Upper lobe of left lung (tissue), 6 donors: ENCODE measurements around the gene DLG4. TPM values are rescaled to one million over a fixed set of nuclear protein-coding genes. Genes with fewer than 3 reads are reported as not detected.

Source experiments
- ATAC-seq, 2 donors: fragments of 200-7000 bp; cut with Tn5 transposase; one replicate each; pipeline ENCODE4 v1.9.1; 2022; ENCODE audit warnings: mild to moderate bottlenecking in 2 of 2, moderate library complexity in 2 of 2; ENCODE audit not compliant: low FRiP score in 2 of 2
- DNase-seq, 2 donors: peaks; one replicate each; pipeline ENCODE4 v3.0.0-alpha.2; 2019 to 2020
- H3K27ac ChIP-seq, 4 donors: fragments of 200-600 bp; sonication (generic); one replicate each; pipeline ENCODE4 v1.5.1; 2016 to 2019
- H3K27me3 ChIP-seq, 4 donors: fragments of 200-600 bp; sonication (generic); one replicate each; pipeline ENCODE4 v1.5.1; 2017 to 2019
- H3K36me3 ChIP-seq, 4 donors: fragments of 200-600 bp; sonication (generic); one replicate each; pipeline ENCODE4 v1.5.1; 2016 to 2019
- H3K4me1 ChIP-seq, 4 donors: fragments of 200-600 bp; sonication (generic); one replicate each; pipeline ENCODE4 v1.5.1; 2018 to 2019
- H3K4me3 ChIP-seq, 4 donors: fragments of 200-600 bp; sonication (generic); one replicate each; pipeline ENCODE4 v1.5.1; 2017 to 2019; ENCODE audit warnings: mild to moderate bottlenecking in 2 of 4, moderate library complexity in 1 of 4
- H3K9me3 ChIP-seq, 4 donors: fragments of 200-600 bp; sonication (generic); one replicate each; pipeline ENCODE4 v1.5.1; 2018 to 2019
- EP300 ChIP-seq, 4 donors: sonication (generic); formaldehyde crosslinking; IDR thresholded peaks; one replicate each; pipeline ENCODE4 v1.5.1; 2017; ENCODE audit warnings: antibody characterized with exemption in 4 of 4, control low read depth in 2 of 4
- POLR2A ChIP-seq, 4 donors: fragments of 450-650 bp; IDR thresholded peaks; one replicate each; pipeline ENCODE4 v1.5.1; 2016 to 2017; ENCODE audit warnings: antibody characterized with exemption in 4 of 4, mild to moderate bottlenecking in 2 of 4
- POLR2AphosphoS5 ChIP-seq, 2 donors: sonication (generic); formaldehyde crosslinking; IDR thresholded peaks; one replicate each; pipeline ENCODE4 v1.5.1; 2017; ENCODE audit warnings: antibody characterized with exemption in 2 of 2
- WGBS, 2 donors: methylation state at CpG; one replicate each; pipeline ENCODE4 v1.1.5; 2017 to 2018; 5-methylcytosine and 5-hydroxymethylcytosine counted together
- total RNA-seq, 6 donors: library from RNA; depleted of rRNA in 4 of 6; stranded (reverse); fragments of >200 nt in 4 of 6; gene quantifications; one replicate each; pipeline versions ENCODE4 v1.1.0 to v1.2.1, GENCODE V29; 2016 to 2021
- TF ChIP-seq, protein P1 (sequence below), 6 experiments: fragments of 450-650 bp in 4 of 6; fragments of 200-600 bp in 2 of 6; sonication (generic) in 2 of 6; IDR thresholded peaks; one replicate each; pipeline ENCODE4 v1.5.1; 2016 to 2019; ENCODE audit warnings: antibody characterized with exemption in 6 of 6
- donor health status: DM: no; HTN: no; CAD: no; lungs with moderate emphysema.
- donor health status: DM: no; HTN: yes; CAD: no; lungs with severe emphysema.

Gene DLG4
- total RNA-seq, 6 donors from 2014 or later: 10.5 to 32.5 (median 19.4) TPM

DNA sequence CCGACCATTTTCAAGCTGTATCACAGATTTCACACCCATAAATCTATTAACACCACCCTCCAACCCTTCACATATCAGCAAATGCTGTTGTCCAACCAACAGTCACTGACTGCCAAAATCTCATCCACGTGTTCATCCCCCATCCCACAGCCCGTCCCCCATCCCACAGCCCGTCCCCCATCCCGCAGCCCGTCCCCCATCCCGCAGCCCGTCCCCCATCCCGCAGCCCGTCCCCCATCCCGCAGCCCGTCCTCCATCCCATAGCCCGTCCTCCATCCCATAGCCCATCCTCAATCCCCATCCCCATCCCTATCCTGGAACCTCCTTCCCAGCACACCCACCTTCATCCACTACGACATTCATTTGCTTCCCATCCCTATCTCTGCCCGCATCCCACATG, 14.1 kb downstream of the DLG4 start:
- ATAC-seq (no peak), DNase-seq (no peak)
- Histone ChIP-seq H3K4me1 (peaks cover 10 to 18% (median 13%) of the 10 kb centered on the region in 4 donors), H3K36me3 (peaks cover 3 to 30% (median 16%) of the 10 kb centered on the region in 4 donors), H3K9me3 (no peaks in the 10 kb centered on the region), H3K4me3 (peak overlapping the region in 3 of 4 donors; percentile 45 to 52 (median 50)), H3K27me3 (no peaks in the 10 kb centered on the region), H3K27ac (peak overlapping the region in 3 of 4 donors; percentile 35 to 67 (median 50))
- 50 to 69% methylated on average over 14 to 15 of the region's 15 CpGs for WGBS, 2 donors
- TF ChIP-seq POLR2A (IDR thresholded peaks at IDR 0.05): no peak
- TF ChIP-seq POLR2AphosphoS5 (IDR thresholded peaks at IDR 0.05): no peak
- no peak for TF ChIP-seq EP300 (IDR thresholded peaks at IDR 0.05)
- TF ChIP-seq, protein P1, sequence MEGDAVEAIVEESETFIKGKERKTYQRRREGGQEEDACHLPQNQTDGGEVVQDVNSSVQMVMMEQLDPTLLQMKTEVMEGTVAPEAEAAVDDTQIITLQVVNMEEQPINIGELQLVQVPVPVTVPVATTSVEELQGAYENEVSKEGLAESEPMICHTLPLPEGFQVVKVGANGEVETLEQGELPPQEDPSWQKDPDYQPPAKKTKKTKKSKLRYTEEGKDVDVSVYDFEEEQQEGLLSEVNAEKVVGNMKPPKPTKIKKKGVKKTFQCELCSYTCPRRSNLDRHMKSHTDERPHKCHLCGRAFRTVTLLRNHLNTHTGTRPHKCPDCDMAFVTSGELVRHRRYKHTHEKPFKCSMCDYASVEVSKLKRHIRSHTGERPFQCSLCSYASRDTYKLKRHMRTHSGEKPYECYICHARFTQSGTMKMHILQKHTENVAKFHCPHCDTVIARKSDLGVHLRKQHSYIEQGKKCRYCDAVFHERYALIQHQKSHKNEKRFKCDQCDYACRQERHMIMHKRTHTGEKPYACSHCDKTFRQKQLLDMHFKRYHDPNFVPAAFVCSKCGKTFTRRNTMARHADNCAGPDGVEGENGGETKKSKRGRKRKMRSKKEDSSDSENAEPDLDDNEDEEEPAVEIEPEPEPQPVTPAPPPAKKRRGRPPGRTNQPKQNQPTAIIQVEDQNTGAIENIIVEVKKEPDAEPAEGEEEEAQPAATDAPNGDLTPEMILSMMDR (IDR thresholded peaks at IDR 0.05): no peak

DNA sequence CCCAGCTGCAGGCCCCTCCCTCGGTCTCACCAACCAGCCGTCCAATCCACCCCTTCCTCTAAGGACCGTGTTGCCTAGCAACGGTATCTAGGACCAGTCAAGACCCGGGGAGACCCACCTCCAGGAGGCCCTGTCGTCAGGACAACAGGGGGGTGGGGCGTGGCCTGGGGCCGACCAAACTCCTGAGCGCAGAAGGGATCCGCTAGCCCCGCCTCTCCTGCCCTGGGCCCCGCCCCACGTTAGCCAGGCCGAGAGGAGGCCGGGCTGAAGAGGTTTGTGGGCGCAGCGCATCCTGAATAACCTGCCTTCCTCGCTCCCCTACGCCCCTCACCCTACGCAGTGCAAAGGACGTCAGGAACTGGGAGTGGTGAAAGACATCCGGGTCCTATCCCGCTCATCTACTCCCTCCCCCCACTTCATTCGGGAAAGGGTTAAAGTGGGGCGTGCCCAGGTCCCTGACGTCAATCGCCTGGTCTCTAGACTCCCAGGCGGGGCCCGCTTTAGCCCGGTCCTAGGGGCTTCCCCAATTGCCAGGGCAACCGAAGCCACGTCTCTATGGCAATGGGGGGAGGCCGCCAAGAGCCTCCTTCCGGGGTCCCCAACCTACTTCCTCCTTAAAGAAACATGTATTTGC, 14.7 kb downstream of the DLG4 start:
- TF ChIP-seq POLR2AphosphoS5 (IDR thresholded peaks at IDR 0.05): peak in 1 of 2 donors; percentile 48
- TF ChIP-seq POLR2A (IDR thresholded peaks at IDR 0.05): peak in 1 of 4 donors; percentile 31
- TF ChIP-seq, protein P1 (IDR thresholded peaks at IDR 0.05): no peak
- TF ChIP-seq EP300 (IDR thresholded peaks at IDR 0.05): no peak
- peaks cover 10 to 18% (median 13%) of the 10 kb centered on the region in 4 donors for H3K4me1 ChIP-seq
- no peaks in the 10 kb centered on the region for H3K9me3 ChIP-seq
- H3K4me3 ChIP-seq: peak overlapping the region; percentile 19 to 52 (median 48)
- H3K36me3 ChIP-seq: peaks cover 3 to 30% (median 16%) of the 10 kb centered on the region in 4 donors
- no peaks in the 10 kb centered on the region for H3K27me3 ChIP-seq
- DNase-seq (peak; percentile 87 to 96), ATAC-seq (peak; percentile 90 to 93)
- 0 to 2% methylated on average over 12 to 31 of the region's 34 CpGs for WGBS, 2 donors
- H3K27ac ChIP-seq: peak overlapping the region; percentile 2 to 67 (median 42)

DNA sequence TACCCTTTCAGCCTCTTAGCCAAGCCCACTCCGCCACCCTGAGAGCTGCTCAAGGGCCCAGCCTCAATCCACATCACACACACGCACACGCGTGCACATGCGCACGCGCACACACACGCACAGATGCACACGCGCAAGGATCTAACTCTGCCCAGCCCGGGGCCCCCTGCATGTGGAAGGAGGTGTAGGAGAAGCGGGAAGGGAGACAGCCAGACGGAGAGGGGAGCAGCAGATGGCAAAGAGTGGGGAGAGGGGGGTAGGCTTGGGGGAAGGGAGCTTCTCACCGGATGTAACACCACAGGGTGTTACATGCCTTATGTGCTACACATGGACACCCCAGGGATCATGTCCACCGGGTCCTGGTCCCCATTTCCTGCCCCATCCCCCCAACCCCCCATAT, 15.3 kb downstream of the DLG4 start:
- H3K27me3 ChIP-seq: no peaks in the 10 kb centered on the region
- H3K36me3 ChIP-seq: peaks cover 3 to 34% (median 16%) of the 10 kb centered on the region in 4 donors
- TF ChIP-seq, protein P1 (IDR thresholded peaks at IDR 0.05): no peak
- TF ChIP-seq POLR2A (IDR thresholded peaks at IDR 0.05) (no peak), POLR2AphosphoS5 (IDR thresholded peaks at IDR 0.05) (no peak), EP300 (IDR thresholded peaks at IDR 0.05) (no peak)
- no peaks in the 10 kb centered on the region for H3K9me3 ChIP-seq
- DNase-seq: no peak
- 79 to 84% methylated on average over 15 of the region's 15 CpGs for WGBS, 2 donors
- peak overlapping the region in 3 of 4 donors; percentile 45 to 52 (median 50) for H3K4me3 ChIP-seq
- H3K27ac ChIP-seq: peak overlapping the region in 3 of 4 donors; percentile 35 to 67 (median 50)
- peaks cover 10 to 18% (median 13%) of the 10 kb centered on the region in 4 donors for H3K4me1 ChIP-seq
- ATAC-seq: peak in 1 of 2 donors; percentile 5

DNA sequence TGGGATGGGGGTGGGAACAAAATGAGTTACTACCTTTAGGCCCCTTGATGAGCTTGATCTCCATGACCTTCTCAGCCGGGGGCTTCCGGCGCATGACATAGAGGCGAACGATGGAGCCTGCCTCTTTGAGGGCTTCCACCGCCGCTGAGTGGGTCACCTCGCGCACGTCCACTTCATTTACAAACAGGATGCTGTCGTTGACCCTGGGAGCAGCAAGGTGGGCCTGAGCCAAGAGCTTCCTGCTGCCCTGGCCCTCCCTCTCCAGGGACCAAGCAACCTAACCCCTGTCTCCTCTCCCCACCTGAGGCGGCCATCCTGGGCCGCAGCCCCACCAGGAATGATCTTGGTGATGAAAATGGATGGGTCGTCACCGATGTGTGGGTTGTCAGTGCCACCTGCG, 16.2 kb downstream of the DLG4 start:
- H3K4me1 ChIP-seq: peaks cover 10 to 18% (median 13%) of the 10 kb centered on the region in 4 donors
- DNase-seq (no peak), ATAC-seq (no peak)
- no peaks in the 10 kb centered on the region for H3K9me3 ChIP-seq
- no peak overlapping the region for H3K4me3 ChIP-seq
- WGBS, 2 donors: 96 to 97% methylated on average over 15 to 16 of the region's 16 CpGs
- no peak for TF ChIP-seq POLR2A (IDR thresholded peaks at IDR 0.05)
- TF ChIP-seq POLR2AphosphoS5 (IDR thresholded peaks at IDR 0.05): no peak
- TF ChIP-seq, protein P1 (IDR thresholded peaks at IDR 0.05): no peak
- TF ChIP-seq EP300 (IDR thresholded peaks at IDR 0.05): no peak
- H3K36me3 ChIP-seq: peaks cover 3 to 38% (median 16%) of the 10 kb centered on the region in 4 donors
- H3K27me3 ChIP-seq: no peaks in the 10 kb centered on the region
- no peak overlapping the region for H3K27ac ChIP-seq
